Activated B cell treated with CpG ODN at 0.5 μM for 24 hours (primary cell): ENCODE data around the gene BAIAP2L1. TPM values are rescaled to one million over a fixed set of nuclear protein-coding genes. Genes with fewer than 3 reads are reported as not detected.
"Not testable (repeated sequence)": the region's sequence is repeated elsewhere in the genome, so short reads cannot be mapped to it uniquely, and the experiment has no call there.

Experiments
- ATAC-seq: fragments of 200-7000 bp; cut with Tn5 transposase; one replicate; pipeline ENCODE4 v1.10.0; 2021; ENCODE audit warnings: low read depth, mild to moderate bottlenecking, moderate library complexity
- CTCF ChIA-PET: fragments of 350-600 bp; sonication (Branson Sonifier 250); formaldehyde crosslinking; loops from one replicate; lab custom pipeline; 2021; ENCODE audit warnings: antibody characterized with exemption; lab: Charles Lee
- POLR2A ChIA-PET: fragments of 350-600 bp; sonication (Branson Sonifier 250); formaldehyde crosslinking; loops from one replicate; lab custom pipeline; 2021; ENCODE audit warnings: antibody characterized with exemption; lab: Charles Lee
- DNase-seq: peaks from one replicate; pipeline ENCODE4 v3.0.0; 2022
- H3K27ac Mint-ChIP-seq: one replicate; pipeline ENCODE4 v1.8.0; 2020; ENCODE audit warnings: mixed read lengths
- H3K27me3 Mint-ChIP-seq: one replicate; pipeline ENCODE4 v1.8.0; 2021; ENCODE audit warnings: mixed read lengths
- H3K36me3 Mint-ChIP-seq: one replicate; pipeline ENCODE4 v1.8.0; 2021; ENCODE audit warnings: low read depth, mixed read lengths
- H3K4me1 Mint-ChIP-seq: one replicate; pipeline ENCODE4 v1.8.0; 2021; ENCODE audit warnings: mixed read lengths
- H3K4me3 Mint-ChIP-seq: one replicate; pipeline ENCODE4 v1.8.0; 2020; ENCODE audit warnings: mild to moderate bottlenecking, mixed read lengths
- H3K9me3 Mint-ChIP-seq: one replicate; pipeline ENCODE4 v1.8.0; 2020; ENCODE audit warnings: mixed read lengths
- intact Hi-C: fragments of 100-400 bp; cut with micrococcal nuclease; formaldehyde crosslinking; loops from one replicate; pipeline ENCODE4 v1.15.1; 2024
- total RNA-seq: library from RNA; stranded (reverse); gene quantifications from 2 replicates; pipeline ENCODE4 v1.2.3, GENCODE V29; 2022
- TF ChIP-seq, protein P1 (sequence below): fragments of 200-600 bp; IDR thresholded peaks from one replicate; pipeline ENCODE4 v1.8.0; 2022; ENCODE audit warnings: antibody characterized with exemption, mild to moderate bottlenecking

The BAIAP2L1 gene
- total RNA-seq, 1 donor from 2014 or later, result 8.1 TPM

GRCh38 chr7:98418271-98418635 lies 17.4 kb upstream of the BAIAP2L1 start:
- ChIA-PET POLR2A (no interaction called here), CTCF (interaction anchor here (0.6 kb wide), 1 partner anchor 11 kb away, joined by 3 read pairs; no protein-coding TSS in a partner anchor)
- intact Hi-C loops, result no loop called here
- Mint-ChIP-seq H3K9me3 (peaks cover 3% of the 10 kb centered on the region), H3K27ac (no peak overlapping the region), H3K4me3 (no peak overlapping the region), H3K36me3 (no peaks in the 10 kb centered on the region), H3K4me1 (peaks cover 2% of the 10 kb centered on the region), H3K27me3 (peaks cover 24% of the 10 kb centered on the region)
- ATAC-seq, result no peak
- no peak for DNase-seq
- TF ChIP-seq, protein P1, sequence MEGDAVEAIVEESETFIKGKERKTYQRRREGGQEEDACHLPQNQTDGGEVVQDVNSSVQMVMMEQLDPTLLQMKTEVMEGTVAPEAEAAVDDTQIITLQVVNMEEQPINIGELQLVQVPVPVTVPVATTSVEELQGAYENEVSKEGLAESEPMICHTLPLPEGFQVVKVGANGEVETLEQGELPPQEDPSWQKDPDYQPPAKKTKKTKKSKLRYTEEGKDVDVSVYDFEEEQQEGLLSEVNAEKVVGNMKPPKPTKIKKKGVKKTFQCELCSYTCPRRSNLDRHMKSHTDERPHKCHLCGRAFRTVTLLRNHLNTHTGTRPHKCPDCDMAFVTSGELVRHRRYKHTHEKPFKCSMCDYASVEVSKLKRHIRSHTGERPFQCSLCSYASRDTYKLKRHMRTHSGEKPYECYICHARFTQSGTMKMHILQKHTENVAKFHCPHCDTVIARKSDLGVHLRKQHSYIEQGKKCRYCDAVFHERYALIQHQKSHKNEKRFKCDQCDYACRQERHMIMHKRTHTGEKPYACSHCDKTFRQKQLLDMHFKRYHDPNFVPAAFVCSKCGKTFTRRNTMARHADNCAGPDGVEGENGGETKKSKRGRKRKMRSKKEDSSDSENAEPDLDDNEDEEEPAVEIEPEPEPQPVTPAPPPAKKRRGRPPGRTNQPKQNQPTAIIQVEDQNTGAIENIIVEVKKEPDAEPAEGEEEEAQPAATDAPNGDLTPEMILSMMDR, result no peak

DNA sequence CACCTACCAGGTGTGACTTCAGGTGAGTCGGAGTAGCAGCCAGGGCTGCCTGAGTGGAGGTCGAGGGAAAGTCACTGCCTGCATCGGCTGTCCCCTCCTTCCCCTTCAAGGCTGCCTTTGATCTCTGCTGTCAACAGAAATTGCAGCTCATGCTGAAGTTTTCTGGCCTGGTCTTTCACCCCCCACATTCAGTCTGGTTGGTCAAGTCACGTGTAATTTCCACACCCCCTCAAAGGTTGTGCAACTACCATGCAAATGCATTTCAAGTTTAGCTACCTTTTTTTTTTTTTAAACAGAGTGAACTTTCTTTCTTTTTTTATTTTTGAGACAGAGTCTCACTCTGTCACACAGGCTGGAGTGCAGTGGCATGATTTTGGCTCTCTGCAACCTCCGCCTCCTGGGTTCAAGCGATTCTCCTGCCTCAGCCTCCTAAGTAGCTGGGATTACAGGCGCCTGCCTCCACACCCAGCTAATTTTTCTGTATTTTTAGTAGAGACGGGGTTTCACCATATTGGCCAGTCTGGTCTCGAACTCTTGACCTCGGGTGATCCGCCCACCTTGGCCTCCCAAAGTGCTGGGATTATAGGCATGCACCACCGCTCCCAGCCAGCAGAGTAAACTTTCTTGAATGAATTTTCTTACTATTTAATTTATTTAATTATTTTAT lies 16.8 kb upstream of the BAIAP2L1 start:
- ATAC-seq, H3K36me3 Mint-ChIP-seq, CTCF ChIA-PET, H3K4me3 Mint-ChIP-seq, H3K9me3 Mint-ChIP-seq, H3K27ac Mint-ChIP-seq, H3K4me1 Mint-ChIP-seq, POLR2A ChIA-PET, intact Hi-C loops, DNase-seq: not testable (repeated sequence)
- H3K27me3 Mint-ChIP-seq, result peaks cover 21% of the 10 kb centered on the region

DNA sequence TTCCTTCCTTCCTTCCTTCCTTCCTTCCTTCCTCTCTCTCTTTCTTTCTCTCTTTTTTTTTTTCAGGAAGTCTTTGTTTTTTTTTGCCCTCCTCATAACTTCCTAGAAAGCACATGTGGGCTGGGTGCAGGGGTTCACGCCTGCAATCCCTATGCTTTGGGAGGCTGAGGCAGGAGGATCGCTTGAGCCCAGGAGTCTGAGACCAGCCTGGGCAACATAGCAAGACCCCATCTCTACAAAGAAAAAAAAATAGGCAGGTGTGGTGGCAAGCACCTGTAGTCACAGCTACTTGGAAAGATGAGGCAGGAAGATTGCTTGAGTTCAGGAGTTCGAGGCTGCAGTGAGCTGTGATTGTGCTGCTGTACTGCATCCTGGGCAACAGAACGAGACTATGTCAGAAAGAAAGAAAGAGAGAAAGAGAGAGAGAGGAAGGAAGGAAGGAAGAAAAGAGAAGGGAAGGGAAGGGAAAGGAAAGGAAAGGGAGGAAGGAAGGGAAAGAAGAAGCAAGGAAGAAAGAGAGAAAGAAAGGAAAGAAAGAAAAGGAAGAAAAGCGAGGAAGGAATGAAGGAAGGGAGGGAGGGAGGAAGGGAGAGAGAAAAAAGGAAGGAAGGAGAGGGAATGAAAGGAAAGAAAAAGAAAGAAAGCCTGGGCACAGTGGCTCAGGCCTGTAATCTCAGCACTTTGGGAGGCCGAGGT lies 13.5 kb upstream of the BAIAP2L1 start:
- ATAC-seq, result no peak
- Mint-ChIP-seq H3K27ac (no peak overlapping the region), H3K4me3 (no peak overlapping the region), H3K36me3 (no peaks in the 10 kb centered on the region), H3K27me3 (peaks cover 22% of the 10 kb centered on the region), H3K4me1 (no peaks in the 10 kb centered on the region), H3K9me3 (no peaks in the 10 kb centered on the region)
- no peak for DNase-seq
- TF ChIP-seq, protein P1, result no peak
- intact Hi-C loops, result no loop called here
- POLR2A ChIA-PET, result no interaction called here
- CTCF ChIA-PET, result no interaction called here

- H3K9me3 Mint-ChIP-seq, CTCF ChIA-PET, H3K27ac Mint-ChIP-seq, H3K4me3 Mint-ChIP-seq, intact Hi-C loops, ATAC-seq, H3K36me3 Mint-ChIP-seq, DNase-seq, H3K4me1 Mint-ChIP-seq: not testable (repeated sequence)
- peaks cover 16% of the 10 kb centered on the region for H3K27me3 Mint-ChIP-seq
- POLR2A ChIA-PET, result interaction anchor here (0.7 kb wide), 1 partner anchor 15 kb away, joined by 3 read pairs; no protein-coding TSS in a partner anchor
Measured at GRCh38 chr7:98413655-98414054, 12.8 kb upstream of the BAIAP2L1 start.

DNA sequence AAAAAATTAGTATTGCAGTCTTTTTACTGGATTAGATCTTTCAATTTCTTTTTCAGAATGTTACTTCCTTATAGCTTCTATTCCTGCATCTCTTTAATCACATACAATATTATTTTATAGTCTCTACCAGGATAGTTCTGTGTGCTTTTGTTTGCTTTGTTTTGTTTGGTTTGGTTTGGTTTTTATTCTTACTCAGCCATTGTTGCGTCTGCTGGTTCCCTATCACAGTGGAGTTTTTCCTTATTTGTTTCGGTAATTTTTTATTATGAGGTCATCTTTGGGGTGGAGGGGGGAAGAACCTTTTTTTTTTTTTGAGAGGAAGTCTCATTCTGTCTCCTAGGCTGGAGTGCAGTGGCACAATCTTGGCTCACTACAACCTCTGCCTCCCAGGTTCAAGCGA lies 9.0 kb upstream of the BAIAP2L1 start:
- Mint-ChIP-seq H3K27me3 (peaks cover 14% of the 10 kb centered on the region), H3K27ac (no peak overlapping the region), H3K9me3 (no peaks in the 10 kb centered on the region), H3K4me1 (peaks cover 2% of the 10 kb centered on the region), H3K4me3 (no peak overlapping the region), H3K36me3 (no peaks in the 10 kb centered on the region)
- ATAC-seq, result no peak
- CTCF ChIA-PET, result no interaction called here
- intact Hi-C loops, result no loop called here
- no peak for DNase-seq
- TF ChIP-seq, protein P1, result no peak
- POLR2A ChIA-PET, result interaction anchor here (0.9 kb wide), 1 partner anchor 385 kb away, joined by 3 read pairs; no protein-coding TSS in a partner anchor

DNA sequence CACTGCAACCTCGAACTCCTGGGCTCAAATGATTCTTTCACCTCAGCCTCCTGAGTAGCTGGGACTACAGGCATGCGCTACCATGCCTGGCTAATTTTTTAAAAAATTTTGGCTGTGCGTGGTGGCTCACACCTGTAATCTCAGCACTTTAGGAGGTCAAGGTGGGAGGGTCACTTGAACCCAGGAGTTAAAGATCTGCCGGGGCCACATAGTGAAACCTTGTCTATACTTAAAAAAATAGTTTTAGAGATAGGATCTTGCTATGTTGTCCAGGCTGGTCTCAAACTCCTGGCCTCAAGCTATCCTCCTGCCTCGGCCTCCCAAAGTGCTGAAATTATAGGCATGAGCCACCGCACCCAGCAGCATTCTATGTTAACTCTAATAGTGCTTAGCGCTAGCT lies 7.3 kb upstream of the BAIAP2L1 start:
- H3K4me1 Mint-ChIP-seq, result peaks cover 12% of the 10 kb centered on the region
- H3K4me3 Mint-ChIP-seq, result not testable (repeated sequence)

More for the DNA sequence above, 7.3 kb upstream of the BAIAP2L1 start:
- intact Hi-C loops, CTCF ChIA-PET, DNase-seq, H3K27ac Mint-ChIP-seq, H3K36me3 Mint-ChIP-seq, H3K9me3 Mint-ChIP-seq, POLR2A ChIA-PET, ATAC-seq: not testable (repeated sequence)
- peaks cover 17% of the 10 kb centered on the region for H3K27me3 Mint-ChIP-seq
